A673 (cell line): Measurements from ENCODE around the gene CPXM1.

Experiments used
- EZH2 ChIP-seq: fragments of 200-600 bp; sonication (generic); IDR thresholded peaks from 2 replicates; pipeline ENCODE4 v1.6.1; 2017; ENCODE audit warnings: borderline replicate concordance, low read depth, mild to moderate bottlenecking, mixed read lengths, antibody characterized with exemption, low read length; ENCODE audit not compliant: poor library complexity, severe bottlenecking
- TF ChIP-seq, protein P1 (sequence below): fragments of 300-800, 200-600 bp; sonication (generic); conservative IDR thresholded peaks from 2 replicates; pipeline ENCODE4 v1.5.1; 2017; ENCODE audit warnings: low read depth, mild to moderate bottlenecking, antibody characterized with exemption, low read length, moderate library complexity, mixed read lengths

GRCh38 chr20:2835331-2835796, 34.9 kb upstream of the CPXM1 start:
- no peak for TF ChIP-seq EZH2
- TF ChIP-seq, protein P1, sequence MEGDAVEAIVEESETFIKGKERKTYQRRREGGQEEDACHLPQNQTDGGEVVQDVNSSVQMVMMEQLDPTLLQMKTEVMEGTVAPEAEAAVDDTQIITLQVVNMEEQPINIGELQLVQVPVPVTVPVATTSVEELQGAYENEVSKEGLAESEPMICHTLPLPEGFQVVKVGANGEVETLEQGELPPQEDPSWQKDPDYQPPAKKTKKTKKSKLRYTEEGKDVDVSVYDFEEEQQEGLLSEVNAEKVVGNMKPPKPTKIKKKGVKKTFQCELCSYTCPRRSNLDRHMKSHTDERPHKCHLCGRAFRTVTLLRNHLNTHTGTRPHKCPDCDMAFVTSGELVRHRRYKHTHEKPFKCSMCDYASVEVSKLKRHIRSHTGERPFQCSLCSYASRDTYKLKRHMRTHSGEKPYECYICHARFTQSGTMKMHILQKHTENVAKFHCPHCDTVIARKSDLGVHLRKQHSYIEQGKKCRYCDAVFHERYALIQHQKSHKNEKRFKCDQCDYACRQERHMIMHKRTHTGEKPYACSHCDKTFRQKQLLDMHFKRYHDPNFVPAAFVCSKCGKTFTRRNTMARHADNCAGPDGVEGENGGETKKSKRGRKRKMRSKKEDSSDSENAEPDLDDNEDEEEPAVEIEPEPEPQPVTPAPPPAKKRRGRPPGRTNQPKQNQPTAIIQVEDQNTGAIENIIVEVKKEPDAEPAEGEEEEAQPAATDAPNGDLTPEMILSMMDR = no peak
